Heart left ventricle (tissue), 16 donors: ENCODE measurements around the gene MYLK4. TPM values are rescaled to one million over a fixed set of nuclear protein-coding genes. Genes with fewer than 3 reads are reported as not detected.
A peak's percentile ranks its signal among the peaks of the same experiment; 100 is the strongest.

Experiments
- ATAC-seq, 4 donors: fragments of 200-7000 bp; cut with Tn5 transposase; one replicate each; pipeline ENCODE4 v1.9.1; 2020 to 2022; ENCODE audit warnings: moderate library complexity in 4 of 4, mild to moderate bottlenecking in 3 of 4, moderate number of reproducible peaks in 1 of 4
- DNase-seq, 5 donors: peaks; one replicate each; pipeline ENCODE4 v3.0.0-alpha.2; 2020
- H3K27ac ChIP-seq, 12 donors: fragments of 200-600 bp; sonication (generic) in 4 of 12; one replicate each; pipeline versions ENCODE4 v1.5.0 to v1.8.0; 2016 to 2022; ENCODE audit warnings: mild to moderate bottlenecking in 2 of 12
- H3K27me3 ChIP-seq, 9 donors: fragments of 200-600 bp; sonication (generic) in 2 of 9; one replicate each; pipeline versions ENCODE4 v1.5.1 to v1.8.0; 2016 to 2022; ENCODE audit warnings: mild to moderate bottlenecking in 3 of 9
- H3K36me3 ChIP-seq, 9 donors: fragments of 200-600 bp; sonication (generic) in 2 of 9; one replicate each; pipeline versions ENCODE4 v1.5.0 to v1.8.0; 2018 to 2022; ENCODE audit warnings: mild to moderate bottlenecking in 2 of 9
- H3K4me1 ChIP-seq, 12 donors: fragments of 200-600 bp; sonication (generic) in 4 of 12; one replicate each; pipeline versions ENCODE4 v1.5.0 to v1.8.0; 2016 to 2022; ENCODE audit warnings: mild to moderate bottlenecking in 3 of 12
- H3K4me3 ChIP-seq, 12 donors: fragments of 200-600 bp; sonication (generic) in 4 of 12; one replicate each; pipeline versions ENCODE4 v1.5.0 to v1.8.0; 2017 to 2022; ENCODE audit warnings: mild to moderate bottlenecking in 9 of 12, moderate library complexity in 4 of 12
- H3K9me3 ChIP-seq, 12 donors: fragments of 200-600 bp; sonication (generic) in 4 of 12; one replicate each; pipeline versions ENCODE4 v1.5.0 to v1.8.0; 2016 to 2022; ENCODE audit warnings: mild to moderate bottlenecking in 1 of 12
- CTCF ChIP-seq, 12 donors: fragments of 200-600 bp; sonication (generic) in 4 of 12; IDR thresholded peaks; one replicate each; pipeline versions ENCODE4 v1.5.0 to v1.8.0; 2018 to 2022; ENCODE audit warnings: antibody characterized with exemption in 12 of 12, mild to moderate bottlenecking in 5 of 12
- POLR2A ChIP-seq, 2 donors: fragments of 450-650 bp; IDR thresholded peaks; one replicate each; pipeline ENCODE4 v1.6.1; 2017; ENCODE audit warnings: antibody characterized with exemption in 2 of 2, mild to moderate bottlenecking in 2 of 2, moderate library complexity in 2 of 2
- WGBS, 4 donors: extraction: QIAGEN DNeasy Blood & Tissue Kit in 2 of 4; methylation state at CpG; one replicate each; pipeline versions ENCODE4 v1.1.5 to v1.1.7; 2013 to 2018; 5-methylcytosine and 5-hydroxymethylcytosine counted together
- intact Hi-C, 10 donors: fragments of 100-400 bp; cut with DNase I; formaldehyde crosslinking; loops; one replicate each; pipeline versions ENCODE4 v1.11.1 to v1.14.2; 2022
- polyA plus RNA-seq, 2 donors: library from polyadenylated mRNA; stranded (reverse); fragments of 200-250 nt; gene quantifications; one replicate each; pipeline ENCODE4 v1.2.3, GENCODE V29; 2013
- total RNA-seq, 9 donors: library from RNA; depleted of rRNA in 2 of 9; stranded (reverse); fragments of >200 nt in 2 of 9; fragmentation: NEBNext Ultra II Directional in 3 of 9; extraction: Animal tissue kit (Norgen Biotek cat#: 25700) in 3 of 9; gene quantifications; one replicate each; pipeline versions ENCODE4 v1.1.0 to v1.2.4, GENCODE V29; 2016 to 2023
- donor health status: ischemic (EF 13 %, LVEDD 7.1; RV severe dilation, severe dysfunction).
- donor health status: healthy with polysubstance abuse.
- donor health status: DM: no; HTN: yes; CAD: no.
- donor health status: DM: no; HTN: no; CAD: no.
- donor health status: ischemic (EF 25% LVEDD 6.9; RV normal size, moderate dysfunction).
- donor health status: ischemic (EF 25% LVEDD 5.7; RV mildly dilated, moderate dysfunction).
- donor health status: healthy.
- donor health status: DM: yes; HTN: yes; CAD: no.
- donor health status: ischemic (EF 35%, LVEDD 5.7; RV mildly dilated, moderate dysfunction).
- donor health status: nonischemic (EF 11% LVEDD 7.7; RV severe dilation, severe dysfunction).
- donor health status: DM: yes; HTN: yes; CAD: no.
- donor health status: PGD.
- donor health status: ischemic (EF 29% LVEDD 5.4; RV normal size, mild dysfunction).
- donor health status: nonischemic (EF 23%, LVEDD 6.1; RV moderate dilation, normal function).

Gene MYLK4
- total and polyA plus RNA-seq, 11 donors: 0.14 to 1.6 (median 0.52) TPM

- intact Hi-C loops: loop anchor here in 1 of 10 donors (10.0 kb wide), 1 partner anchor 1162 kb away; no protein-coding TSS in a partner anchor
- H3K27me3 ChIP-seq: no peaks in the 10 kb centered on the region
- H3K4me1 ChIP-seq: peaks cover 0 to 7% (median 0%) of the 10 kb centered on the region in 12 donors
- H3K27ac ChIP-seq: peak overlapping the region in 1 of 12 donors; percentile 50
- no peaks in the 10 kb centered on the region for H3K36me3 ChIP-seq
- TF ChIP-seq POLR2A (IDR thresholded peaks at IDR 0.05) (no peak), CTCF (IDR thresholded peaks at IDR 0.05) (no peak)
- H3K9me3 ChIP-seq: no peaks in the 10 kb centered on the region
- H3K4me3 ChIP-seq: no peak overlapping the region
- DNase-seq (no peak), ATAC-seq (no peak)
- 80 to 92% (median 82%) methylated on average over 3 of the region's 3 CpGs for WGBS, 4 donors
Observed at GRCh38 chr6:2756687-2757224, 6.0 kb upstream of the MYLK4 start.

DNA sequence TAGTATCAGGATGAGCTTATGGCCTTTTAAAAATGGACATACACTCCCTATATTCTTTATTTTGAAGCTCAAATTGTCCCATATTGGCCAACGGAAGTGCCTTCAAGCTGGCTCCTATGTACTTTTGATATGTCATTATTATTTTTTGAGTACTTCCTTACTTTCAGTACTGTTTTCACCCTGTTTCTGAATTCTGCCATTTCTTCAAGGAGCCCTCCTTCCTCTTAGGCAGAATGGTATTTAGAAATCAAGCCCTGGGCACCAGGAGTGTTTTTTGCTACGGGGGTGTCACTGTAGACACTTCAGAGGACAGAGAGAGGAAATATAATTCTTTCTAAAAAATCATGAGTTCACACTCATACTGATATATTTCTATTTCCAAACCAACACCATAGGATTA is 5.5 kb upstream of the MYLK4 start:
- no peak overlapping the region for H3K4me3 ChIP-seq
- no peak for TF ChIP-seq POLR2A (IDR thresholded peaks at IDR 0.05)
- TF ChIP-seq CTCF (IDR thresholded peaks at IDR 0.05): no peak
- no peaks in the 10 kb centered on the region for H3K9me3 ChIP-seq
- DNase-seq (no peak), ATAC-seq (peak in 1 of 4 donors; percentile 28)
- peak overlapping the region in 1 of 12 donors; percentile 50 for H3K27ac ChIP-seq
- 80 to 85% (median 84%) methylated on average over 2 of the region's 2 CpGs for WGBS, 4 donors
- intact Hi-C loops: loop anchor here in 1 of 10 donors (10.0 kb wide), 1 partner anchor 1161 kb away; no protein-coding TSS in a partner anchor
- no peaks in the 10 kb centered on the region for H3K27me3 ChIP-seq
- peaks cover 0 to 7% (median 0%) of the 10 kb centered on the region in 12 donors for H3K4me1 ChIP-seq
- H3K36me3 ChIP-seq: no peaks in the 10 kb centered on the region

GRCh38 chr6:2755456-2755855 is 4.7 kb upstream of the MYLK4 start:
- TF ChIP-seq CTCF (IDR thresholded peaks at IDR 0.05): no peak
- TF ChIP-seq POLR2A (IDR thresholded peaks at IDR 0.05): no peak
- Histone ChIP-seq H3K27ac (no peak overlapping the region), H3K9me3 (no peaks in the 10 kb centered on the region), H3K4me3 (no peak overlapping the region), H3K36me3 (no peaks in the 10 kb centered on the region), H3K4me1 (peaks cover 0 to 7% (median 0%) of the 10 kb centered on the region in 12 donors), H3K27me3 (no peaks in the 10 kb centered on the region)
- ATAC-seq: no peak
- DNase-seq: no peak
- intact Hi-C loops: loop anchor here in 1 of 10 donors (10.0 kb wide), 1 partner anchor 1161 kb away; no protein-coding TSS in a partner anchor
- WGBS, 4 donors: 82 to 89% (median 84%) methylated on average over 3 of the region's 3 CpGs

- WGBS, 4 donors: 90 to 96% (median 92%) methylated on average over 1 of the region's 1 CpG
- ATAC-seq (no peak), DNase-seq (no peak)
- peaks cover 0 to 11% (median under 1%) of the 10 kb centered on the region in 12 donors for H3K4me1 ChIP-seq
- H3K9me3 ChIP-seq: no peaks in the 10 kb centered on the region
- intact Hi-C loops: loop anchor here in 4 of 10 donors (5.0 to 10.0 kb wide), 2 partner anchors 1158 to 1160 kb away; no protein-coding TSS in a partner anchor
- no peak overlapping the region for H3K27ac ChIP-seq
- H3K4me3 ChIP-seq: no peak overlapping the region
- TF ChIP-seq CTCF (IDR thresholded peaks at IDR 0.05) (no peak), POLR2A (IDR thresholded peaks at IDR 0.05) (no peak)
- no peaks in the 10 kb centered on the region for H3K27me3 ChIP-seq
- H3K36me3 ChIP-seq: no peaks in the 10 kb centered on the region
Observed at GRCh38 chr6:2754911-2755310, 4.2 kb upstream of the MYLK4 start.
